Measurements from ENCODE around the gene KCTD17.
A peak's percentile ranks its signal among the peaks of the same experiment; 100 is the strongest.

- TF ChIP-seq CTCF (IDR thresholded peaks at IDR 0.05) (peak; percentile 42), EZH2 (IDR thresholded peaks at IDR 0.05) (no peak), EZH2phosphoT487 (IDR thresholded peaks at IDR 0.05) (no peak)
Observed at GRCh38 chr22:37098976-37099591, 47.5 kb downstream of the KCTD17 start.
